ENCODE data around the gene CCL4.
"Not testable (repeated sequence)": the region's sequence is repeated elsewhere in the genome, so short reads cannot be mapped to it uniquely, and the experiment has no call there.

GRCh38 chr17:36115649-36115977 is 12.0 kb downstream of the CCL4 start:
- TF ChIP-seq CTCF (IDR thresholded peaks at IDR 0.05; ENCODE audit: low read length); EZH2phosphoT487 (IDR thresholded peaks at IDR 0.05; ENCODE audit: low read length); EZH2 (optimal IDR thresholded peaks at IDR 0.05; ENCODE audit: low read depth, low read length): not testable (repeated sequence)
